A673 (cell line): ENCODE data around the gene FGF14.

ENCODE experiments used
- EZH2 ChIP-seq: fragments of 200-600 bp; sonication (generic); IDR thresholded peaks from 2 replicates; pipeline ENCODE4 v1.6.1; 2017; ENCODE audit warnings: borderline replicate concordance, low read depth, mild to moderate bottlenecking, mixed read lengths, antibody characterized with exemption, low read length; ENCODE audit not compliant: poor library complexity, severe bottlenecking
- TF ChIP-seq, protein P1 (sequence below): fragments of 300-800, 200-600 bp; sonication (generic); conservative IDR thresholded peaks from 2 replicates; pipeline ENCODE4 v1.5.1; 2017; ENCODE audit warnings: low read depth, mild to moderate bottlenecking, antibody characterized with exemption, low read length, moderate library complexity, mixed read lengths

DNA sequence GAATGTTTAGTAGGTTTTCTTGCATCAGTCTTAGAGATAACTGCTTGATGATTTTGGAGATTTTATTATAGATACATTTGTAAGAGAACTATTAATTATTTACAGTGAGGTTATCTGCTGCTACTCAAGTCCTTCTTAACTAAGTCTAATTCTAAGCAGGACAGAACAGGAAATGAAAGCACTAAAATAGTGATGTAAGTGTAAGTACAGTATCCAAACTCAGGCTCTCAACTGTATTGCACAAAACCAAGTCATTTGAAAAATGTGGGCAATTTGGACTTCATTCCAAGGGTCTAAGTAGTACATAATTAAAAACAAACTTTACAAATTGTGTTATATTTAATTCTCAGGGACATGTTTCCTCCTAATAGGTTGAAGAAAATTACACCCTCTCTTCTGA lies 532.3 kb downstream of the FGF14 start:
- TF ChIP-seq, protein P1, sequence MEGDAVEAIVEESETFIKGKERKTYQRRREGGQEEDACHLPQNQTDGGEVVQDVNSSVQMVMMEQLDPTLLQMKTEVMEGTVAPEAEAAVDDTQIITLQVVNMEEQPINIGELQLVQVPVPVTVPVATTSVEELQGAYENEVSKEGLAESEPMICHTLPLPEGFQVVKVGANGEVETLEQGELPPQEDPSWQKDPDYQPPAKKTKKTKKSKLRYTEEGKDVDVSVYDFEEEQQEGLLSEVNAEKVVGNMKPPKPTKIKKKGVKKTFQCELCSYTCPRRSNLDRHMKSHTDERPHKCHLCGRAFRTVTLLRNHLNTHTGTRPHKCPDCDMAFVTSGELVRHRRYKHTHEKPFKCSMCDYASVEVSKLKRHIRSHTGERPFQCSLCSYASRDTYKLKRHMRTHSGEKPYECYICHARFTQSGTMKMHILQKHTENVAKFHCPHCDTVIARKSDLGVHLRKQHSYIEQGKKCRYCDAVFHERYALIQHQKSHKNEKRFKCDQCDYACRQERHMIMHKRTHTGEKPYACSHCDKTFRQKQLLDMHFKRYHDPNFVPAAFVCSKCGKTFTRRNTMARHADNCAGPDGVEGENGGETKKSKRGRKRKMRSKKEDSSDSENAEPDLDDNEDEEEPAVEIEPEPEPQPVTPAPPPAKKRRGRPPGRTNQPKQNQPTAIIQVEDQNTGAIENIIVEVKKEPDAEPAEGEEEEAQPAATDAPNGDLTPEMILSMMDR = no peak
- TF ChIP-seq EZH2 = no peak
